HG03521 (cell line): ENCODE data around the gene CAMKK1.
A peak's percentile ranks its signal among the peaks of the same experiment; 100 is the strongest.

Source experiments
- ATAC-seq: cut with Tn5 transposase; IDR thresholded peaks from one replicate; pipeline ENCODE4 v1.9.1; 2021; ENCODE audit warnings: mild to moderate bottlenecking, moderate library complexity; ENCODE audit not compliant: unreplicated experiment

Gene CAMKK1

DNA sequence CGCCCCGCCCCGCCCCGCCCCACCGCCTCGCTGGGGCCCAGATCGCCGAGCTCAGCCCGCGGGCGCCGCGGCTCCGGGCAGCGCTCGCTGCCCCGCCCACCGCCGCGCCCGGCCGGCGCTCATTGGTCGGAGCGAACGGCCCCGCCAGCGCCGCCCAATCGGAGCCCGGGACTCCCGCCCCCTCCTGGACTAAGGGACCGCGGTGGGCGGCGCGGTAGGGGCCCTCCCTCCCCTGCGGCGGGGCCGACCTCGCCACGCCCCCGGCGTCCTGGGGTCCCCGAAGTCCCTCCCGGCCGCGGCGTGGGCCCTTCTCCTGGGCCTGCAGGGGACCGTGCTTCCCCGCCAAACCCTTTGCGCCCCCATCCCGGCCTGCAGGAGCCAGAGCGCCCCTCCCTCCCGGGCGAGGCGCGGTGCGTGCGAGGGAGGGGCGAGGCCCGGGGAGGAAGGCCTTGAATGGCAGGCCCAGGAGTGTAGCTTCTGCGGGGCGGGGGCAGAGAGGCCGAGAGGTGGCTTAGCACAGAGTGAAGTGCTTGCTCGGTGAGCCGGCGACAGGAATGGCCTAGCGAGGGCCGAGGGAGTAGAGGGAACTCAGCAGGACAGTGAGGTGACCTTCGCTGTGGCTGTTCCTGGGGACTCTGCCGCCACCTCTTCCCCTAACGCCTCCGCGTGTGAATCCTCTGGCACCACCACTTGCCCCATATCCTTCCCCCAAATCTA lies at the start of gene CAMKK1:
CAMKK1 (minus strand) TSS at position 51 of the 717 bp plus-strand sequence. CDS start 7,366 bp downstream, outside the sequence.
- ATAC-seq: peak; percentile 90

DNA sequence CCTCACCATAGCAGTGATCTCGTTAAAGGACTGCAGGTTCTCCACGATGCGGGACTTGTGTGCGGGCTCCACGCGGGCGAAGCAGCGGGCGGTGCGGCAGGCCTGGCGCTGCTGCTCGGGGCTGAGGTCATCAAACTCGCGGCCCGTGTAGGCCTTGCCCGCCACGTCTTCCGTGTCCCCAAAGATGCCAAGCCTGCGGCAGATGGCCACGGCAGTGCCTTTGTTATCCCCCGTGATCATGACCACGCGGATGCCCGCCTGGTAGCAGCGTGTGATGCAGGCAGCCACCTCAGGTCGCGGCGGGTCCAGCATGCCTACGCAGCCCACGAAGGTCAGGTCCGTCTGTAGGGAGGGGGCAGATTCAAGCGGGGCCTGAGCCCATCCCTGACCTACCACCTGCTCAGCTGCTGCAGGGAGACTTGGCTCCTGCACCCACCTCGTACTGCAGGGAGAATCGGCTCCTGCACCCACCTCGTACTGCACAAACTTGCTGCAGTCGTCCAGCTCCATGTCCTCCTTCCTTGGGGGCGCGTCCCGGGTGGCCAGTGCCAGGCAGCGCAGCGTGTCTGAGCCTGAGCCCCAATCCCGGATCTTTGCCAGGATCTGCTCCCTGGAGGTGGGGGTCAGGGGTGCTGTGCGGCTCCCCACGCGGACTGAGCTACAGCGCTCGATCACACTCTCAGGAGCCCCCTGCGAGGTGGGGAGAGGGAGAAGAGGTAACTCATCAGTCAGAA lies 48.3 kb upstream of the CAMKK1 start:
- no peak for ATAC-seq

DNA sequence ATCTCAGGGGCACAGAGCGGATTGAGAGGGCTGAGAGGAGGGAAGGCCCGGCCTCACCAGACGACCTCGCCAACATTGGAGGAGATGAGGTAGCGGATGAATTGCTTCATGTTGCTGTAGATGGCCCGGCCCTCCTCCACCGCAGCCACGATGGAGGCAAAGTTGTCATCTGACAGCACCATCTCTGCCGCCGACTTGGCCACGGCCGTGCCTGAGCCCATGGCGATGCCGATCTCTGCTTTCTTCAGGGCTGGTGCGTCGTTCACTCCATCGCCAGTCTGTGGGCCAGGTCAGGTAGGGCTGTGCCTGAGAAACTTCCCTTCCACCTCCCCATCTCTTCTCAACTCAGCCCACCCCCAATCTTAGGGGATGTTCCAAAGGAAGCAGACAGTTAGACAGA lies 44.5 kb upstream of the CAMKK1 start:
- no peak for ATAC-seq

DNA sequence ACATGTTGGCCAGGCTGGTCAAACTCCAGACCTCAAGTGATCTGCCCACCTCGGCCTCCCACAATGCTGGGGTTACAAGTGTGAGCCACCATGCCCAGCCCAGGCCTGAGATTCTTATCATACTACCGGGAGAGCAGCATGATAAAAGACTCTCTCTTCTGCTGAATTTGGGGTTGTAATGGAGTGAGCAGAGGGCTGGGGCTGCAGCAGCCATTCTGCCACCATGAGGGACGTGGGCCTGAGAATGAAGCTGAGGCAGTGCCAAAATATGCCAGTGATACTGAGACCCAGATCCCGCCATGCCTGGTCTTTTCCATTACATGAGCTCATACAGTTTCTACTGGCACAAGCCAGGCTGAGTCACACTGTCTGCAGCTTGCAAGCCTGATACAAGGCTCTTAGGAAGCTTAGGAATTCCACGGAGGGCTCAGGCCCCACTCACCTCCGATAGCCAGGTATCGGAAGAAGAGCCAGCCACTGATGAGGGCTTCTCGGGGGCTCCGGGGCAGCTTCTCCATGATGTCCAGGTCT lies 43.0 kb upstream of the CAMKK1 start:
- ATAC-seq: no peak

DNA sequence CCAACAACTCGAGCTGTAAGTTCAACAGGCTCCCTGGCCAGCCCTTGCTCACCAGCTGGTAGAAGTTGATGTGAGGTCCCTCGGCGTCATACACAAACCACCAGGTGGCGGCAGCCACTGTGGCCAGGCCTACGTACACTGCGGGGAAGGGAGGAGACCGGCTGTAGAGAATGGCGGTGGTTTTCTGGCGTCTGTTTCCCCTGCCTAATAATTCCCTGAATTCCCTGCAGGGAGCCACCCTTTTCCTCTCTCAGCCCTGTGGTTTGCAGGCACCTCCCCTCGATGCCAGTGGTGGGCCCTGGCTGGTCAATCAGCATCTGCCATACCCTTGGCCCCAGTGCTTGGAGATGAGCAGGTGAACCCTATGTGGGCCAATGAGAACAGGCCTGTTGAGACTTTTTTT lies 42.3 kb upstream of the CAMKK1 start:
- no peak for ATAC-seq

DNA sequence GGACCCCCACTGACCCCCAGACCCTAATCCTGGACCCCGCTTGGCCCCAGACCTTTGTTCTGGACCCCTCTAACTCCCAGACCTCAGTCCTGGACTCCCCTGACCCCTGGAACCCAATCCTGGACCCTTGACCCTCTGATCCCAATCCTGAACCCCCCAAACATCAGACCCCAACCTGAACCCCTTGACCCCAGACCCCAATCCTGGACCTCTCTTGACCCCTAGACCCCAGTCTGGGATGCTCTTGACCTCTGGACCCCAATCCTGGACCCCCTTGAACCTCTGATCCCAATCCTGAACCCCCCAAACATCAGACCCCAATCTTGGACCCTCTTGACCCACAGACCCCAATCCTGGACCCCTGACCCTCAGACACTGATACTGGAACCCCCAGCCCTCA lies 36.9 kb upstream of the CAMKK1 start:
- no peak for ATAC-seq

DNA sequence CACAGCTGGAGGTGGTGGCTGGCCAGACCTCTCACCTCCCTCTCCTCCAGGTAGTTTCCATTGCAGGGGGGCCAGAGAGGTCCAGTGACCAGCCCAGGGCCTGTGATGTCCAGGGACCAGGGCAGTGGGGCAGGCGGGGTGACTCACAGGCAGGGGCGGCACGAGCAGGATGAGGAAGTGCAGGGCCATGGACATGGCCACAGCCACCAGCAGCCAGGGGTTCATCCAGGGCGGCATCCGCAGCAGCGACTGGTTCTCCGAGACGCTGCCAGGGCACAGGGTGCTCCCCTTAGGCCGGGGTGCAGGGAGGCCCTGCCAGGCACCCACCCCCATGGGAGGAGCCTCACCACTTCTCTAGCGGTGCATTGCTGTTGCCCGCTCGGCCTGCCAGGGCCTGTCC lies 36.3 kb upstream of the CAMKK1 start:
- ATAC-seq: no peak

DNA sequence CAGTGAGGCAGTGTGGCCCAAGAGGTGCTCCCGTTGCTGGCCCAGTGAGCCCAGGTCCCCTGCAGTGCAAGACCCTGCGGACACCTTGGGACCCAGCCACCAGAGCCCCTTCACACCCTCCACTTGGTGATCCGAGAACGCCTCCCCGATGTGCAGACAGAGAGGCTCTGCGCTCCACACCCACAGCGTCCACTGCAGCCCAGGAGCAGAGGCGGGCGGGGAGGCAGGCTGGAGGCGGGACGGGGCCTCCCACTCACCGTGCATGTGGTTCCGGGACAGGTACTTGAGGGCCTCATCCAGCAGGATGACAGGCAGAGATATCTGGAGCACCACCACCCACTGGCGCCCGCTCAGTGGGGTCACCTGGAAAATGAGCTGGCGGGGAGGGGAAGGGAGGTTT lies 35.6 kb upstream of the CAMKK1 start:
- no peak for ATAC-seq

DNA sequence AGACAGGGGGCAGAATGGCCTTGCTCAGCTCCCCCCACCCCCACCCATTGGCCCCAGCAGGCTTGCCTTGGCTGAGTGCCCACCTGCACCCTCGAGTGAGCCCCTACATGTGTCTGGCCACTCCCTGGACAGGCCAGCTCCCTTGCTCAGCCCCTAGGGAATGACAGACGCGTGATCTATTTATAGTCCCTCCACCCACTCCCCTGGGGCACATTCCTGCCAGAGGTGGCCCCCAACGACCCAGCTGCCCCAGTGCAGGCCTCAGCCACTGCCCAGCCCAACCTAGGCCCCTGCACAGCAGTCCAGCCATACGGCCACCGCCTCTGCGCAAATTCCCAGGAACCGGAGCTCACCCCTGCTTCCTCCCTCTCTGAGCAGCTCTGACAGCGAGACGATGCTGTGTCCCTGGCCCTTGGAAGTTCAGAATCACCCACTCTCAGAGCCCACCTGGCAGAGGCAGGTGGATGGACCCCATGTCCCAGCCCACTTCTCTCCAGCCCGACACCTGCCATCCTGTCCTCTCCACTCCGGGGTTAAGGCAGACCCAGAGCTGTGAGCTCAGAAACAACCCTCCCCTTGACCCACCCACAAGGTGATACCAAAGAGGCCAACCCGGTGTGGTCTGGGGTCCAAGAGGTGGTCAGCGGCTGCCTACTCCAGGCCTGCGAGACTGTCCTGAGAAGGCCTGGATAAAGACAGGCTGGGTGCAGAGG lies 34.9 kb upstream of the CAMKK1 start:
- ATAC-seq: no peak

DNA sequence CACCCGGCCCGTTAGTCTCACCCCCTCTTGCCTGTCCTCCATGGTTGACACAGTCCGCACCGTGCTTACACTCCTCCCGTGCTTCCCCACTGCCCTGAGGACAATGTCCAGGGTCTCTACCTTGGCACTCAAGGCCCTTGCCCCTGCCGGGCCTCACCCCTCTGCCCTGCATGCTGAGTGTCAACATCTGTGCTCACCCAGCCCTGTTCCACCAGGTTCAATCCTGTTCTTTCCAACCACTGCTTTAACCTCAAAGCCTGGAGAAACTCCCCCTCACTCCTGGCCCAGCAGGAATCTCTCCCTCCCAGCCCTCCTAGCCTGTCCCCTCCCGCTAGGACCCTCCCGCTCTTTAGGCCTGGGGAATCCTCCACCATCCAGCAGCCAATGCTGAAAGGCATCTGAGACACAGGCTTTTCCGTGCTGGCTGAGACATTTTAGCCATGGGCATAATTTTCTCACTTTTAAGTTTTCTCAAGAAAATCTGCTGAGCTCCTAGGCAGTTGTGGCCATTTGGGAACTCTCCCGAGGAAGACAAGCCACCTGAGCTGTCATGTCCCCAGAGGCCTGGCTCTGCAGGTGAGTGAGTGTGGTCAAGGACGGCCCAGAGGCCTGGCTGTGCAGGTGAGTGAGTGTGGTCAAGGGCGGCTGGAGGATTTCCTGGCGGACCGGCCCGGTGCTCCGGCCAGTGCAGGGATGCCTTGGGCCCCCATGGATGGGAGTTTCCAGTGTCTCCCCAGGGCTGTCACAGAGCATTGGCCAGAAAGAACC lies 34.2 kb upstream of the CAMKK1 start:
- ATAC-seq: no peak

DNA sequence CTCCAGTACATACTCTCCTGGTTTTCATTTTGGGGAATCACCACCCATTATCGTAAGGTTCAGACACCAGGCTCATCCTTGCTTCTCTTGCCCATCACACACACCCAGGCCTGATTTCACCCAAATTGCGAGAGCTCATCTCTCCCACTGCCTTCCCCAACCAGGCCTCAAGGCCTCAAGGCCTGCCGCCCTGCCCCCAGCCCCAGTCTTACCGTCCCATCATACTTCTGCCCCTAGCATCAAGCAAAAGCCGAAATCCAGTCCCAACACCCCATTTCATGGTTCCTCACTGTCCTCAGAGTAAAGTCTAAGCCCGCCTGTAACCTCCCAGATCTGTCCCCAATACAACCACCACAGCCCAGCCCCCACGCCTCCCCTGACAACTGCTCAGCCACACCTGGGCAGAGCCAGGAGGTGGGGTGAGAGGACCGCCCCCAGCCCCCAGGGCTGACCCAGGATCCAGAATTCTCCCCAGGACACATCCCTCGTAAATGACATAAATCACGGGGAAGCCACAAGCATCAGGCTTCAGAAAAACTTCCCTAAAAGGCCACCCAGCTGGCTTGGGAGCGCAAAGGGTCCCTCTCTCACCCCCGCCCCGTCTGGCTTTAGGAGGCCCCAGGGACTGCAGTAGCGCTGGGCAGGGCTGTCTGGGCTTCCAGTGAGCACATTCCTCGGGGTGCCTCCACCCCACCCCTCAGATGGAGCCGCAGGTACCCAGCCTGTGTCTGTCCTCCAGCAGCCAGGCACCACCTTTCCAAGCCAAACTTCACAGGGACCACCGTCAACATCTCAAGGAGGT lies 33.0 kb upstream of the CAMKK1 start:
- no peak for ATAC-seq

DNA sequence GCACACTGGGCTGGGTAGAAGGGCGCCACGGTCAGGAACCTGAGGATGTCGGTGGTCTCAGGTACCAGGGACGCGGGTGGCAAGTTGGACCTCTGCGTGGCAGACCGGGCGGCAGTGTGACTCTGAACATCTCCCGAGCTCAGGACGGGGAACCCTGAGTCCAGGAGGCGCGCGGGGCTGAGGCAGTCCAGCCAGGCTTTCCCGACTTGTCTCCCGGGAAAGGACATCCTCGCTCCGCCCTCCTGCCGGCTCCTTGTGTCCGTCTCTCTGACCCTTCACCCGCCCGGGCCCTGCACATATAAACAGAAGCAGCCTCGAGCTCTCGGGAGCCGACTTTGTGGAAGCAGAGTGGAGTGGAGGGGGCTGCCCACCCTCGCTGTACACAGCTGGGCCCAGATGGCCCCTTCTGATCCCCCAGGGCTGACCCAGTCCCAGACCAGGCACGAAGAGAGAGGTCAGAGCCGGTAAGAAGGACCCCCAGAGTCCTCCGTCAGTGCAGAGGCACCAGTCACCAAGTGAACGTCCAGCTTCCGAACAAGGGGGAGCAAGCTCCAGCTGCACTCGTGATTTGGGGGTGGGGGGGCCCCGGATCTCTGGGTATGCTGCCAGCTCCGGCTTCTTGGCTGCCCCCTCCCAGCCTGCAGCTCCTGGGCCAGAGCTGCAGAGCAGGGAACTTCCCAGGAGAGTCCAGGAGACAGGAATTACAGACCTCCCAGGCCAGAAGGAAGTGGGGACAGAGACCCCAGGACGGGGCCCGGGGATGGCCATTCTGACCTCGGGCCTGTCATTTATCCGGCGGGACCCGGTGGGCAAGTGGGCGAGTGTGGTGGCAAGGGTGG lies 31.9 kb upstream of the CAMKK1 start:
- no peak for ATAC-seq

DNA sequence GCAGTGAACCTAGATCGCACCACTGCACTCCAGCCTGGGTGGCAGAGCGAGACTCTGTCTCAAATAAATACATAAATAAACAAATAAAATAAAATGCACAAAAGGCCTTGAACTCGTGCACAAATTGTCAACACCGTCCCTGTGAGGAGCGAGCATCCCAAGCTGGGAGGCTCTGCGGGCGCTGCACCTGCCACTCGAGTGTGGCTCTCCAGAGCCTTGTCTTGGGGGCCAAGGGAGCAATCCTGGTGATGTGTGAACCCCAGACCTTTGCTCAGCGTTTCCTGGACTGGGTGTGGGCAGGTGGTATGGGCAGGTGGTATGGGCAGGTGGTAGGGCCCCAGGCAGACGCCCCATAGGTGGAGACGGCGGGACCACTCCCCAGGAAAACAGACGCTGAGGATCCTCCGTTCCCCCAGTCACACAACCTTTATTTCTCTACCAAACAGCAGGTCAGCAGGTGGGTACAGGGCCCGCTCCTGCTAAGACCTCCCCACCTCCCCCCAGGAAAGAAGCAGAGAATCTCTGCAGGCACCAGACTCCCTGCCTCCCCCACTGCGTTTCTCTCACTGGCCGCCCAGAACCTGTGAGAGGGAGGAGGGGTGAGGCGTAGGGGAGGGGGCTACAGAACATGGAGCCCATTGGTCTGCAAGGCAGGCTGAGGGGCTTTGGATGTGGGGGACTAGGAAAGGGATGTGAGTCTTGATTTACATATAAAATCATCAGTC lies 30.8 kb upstream of the CAMKK1 start:
- no peak for ATAC-seq

DNA sequence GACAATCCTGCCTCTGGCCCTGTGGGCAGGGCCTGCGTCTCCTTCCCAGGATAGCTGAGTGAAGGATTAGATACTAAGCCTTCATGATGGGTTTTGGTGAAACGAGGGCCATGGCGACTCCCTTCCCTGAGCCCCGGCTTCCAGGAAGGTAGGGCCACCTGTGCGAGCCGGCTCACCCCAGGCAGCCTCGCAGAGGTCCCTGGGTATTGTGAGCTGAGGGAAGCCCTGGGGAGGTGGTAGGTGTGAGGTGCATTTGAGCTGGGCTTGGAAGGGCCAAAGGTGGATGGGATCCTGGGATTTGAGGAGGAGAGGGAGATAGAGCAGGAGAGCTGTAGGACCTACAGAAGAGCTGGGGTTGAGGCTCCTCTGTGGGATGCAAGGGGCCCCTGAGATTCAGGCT lies 29.9 kb upstream of the CAMKK1 start:
- no peak for ATAC-seq

DNA sequence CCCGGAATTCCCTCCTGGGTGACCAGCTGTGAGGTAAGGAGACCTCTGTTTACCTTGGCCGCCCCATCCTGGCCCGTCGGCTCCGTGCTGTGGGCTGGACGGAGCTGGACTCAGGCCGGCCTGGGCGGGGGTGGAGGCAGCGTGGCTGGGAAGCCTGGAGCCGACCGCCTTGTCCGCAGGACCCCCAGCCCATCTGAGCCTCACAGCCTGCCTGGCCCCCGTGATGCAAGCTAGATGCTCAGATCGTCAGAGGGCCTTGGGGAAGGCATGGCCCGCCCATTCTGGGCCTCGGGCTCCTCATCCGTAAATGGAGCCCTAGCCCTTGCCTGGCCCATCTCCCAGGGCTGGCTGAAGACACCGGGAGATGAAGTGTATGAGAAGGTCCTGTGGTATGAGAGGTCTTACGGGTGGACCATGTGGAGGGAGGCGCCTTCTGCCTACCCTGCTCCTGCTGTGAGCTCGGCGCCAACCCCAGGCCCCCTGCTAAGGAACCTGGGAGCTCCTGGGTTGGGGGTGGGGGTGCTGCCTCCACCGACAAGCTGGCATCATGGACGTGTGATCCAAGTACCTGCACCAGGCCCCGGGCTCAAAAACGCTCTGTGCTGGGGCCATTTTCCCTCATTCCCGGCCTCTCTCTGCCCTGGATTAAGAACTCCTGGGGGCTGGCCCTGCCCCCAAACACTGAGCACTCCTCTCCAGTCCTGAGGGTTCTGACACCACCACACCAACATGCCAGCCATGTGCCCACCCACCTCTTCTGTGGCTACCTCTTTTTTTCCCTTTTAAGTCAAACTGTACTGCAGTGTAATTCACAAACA lies 28.9 kb upstream of the CAMKK1 start:
- no peak for ATAC-seq

DNA sequence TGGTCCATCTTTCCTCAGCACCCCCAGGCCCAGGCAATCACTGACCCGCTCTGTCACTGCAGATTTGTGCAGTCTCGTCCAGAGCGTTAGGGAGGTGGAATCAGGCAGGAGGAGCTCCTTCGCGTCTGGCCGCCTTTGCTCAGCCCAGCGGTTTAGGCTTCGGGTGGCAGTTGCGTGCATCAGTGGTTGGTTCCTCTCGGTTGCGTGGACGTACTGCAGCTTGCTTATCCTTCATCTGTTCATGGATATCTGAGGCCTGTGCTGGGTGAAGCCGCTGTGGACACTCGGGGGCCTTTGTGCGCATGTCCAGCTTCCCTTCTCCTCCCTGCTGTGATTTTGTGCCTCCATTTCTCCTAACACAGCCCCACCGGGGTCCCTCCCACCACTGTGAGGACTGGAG lies 28.2 kb upstream of the CAMKK1 start:
- ATAC-seq: no peak

DNA sequence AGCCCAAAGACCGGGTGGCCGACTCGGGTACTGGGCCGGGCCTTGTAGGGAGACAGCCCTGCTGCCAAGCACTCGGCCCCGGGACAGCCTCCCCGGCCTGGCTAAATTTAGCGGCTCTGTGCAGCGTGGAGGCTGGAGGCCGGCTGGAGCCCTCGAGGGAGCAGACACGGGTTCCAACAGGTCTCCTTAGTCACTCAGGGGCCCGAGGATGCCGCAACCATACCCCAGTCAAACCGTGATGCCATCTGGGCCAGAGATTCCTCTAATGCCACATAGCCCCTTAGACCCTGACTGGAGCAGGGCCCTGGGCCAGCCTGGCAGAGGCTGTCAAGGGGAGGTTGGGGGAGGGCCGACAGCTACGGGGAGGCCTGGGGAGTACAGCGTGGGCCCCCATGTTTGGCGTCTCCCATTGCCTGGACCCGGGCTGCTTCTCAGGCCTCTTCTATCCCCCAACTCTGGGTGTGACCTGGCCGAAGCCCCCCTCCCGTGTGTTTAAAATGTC lies 26.3 kb upstream of the CAMKK1 start:
- no peak for ATAC-seq
